Measurements from ENCODE around the gene PRKCQ. TPM values are rescaled to one million over a fixed set of nuclear protein-coding genes. Genes with fewer than 3 reads are reported as not detected.

PRKCQ gene
- total and polyA plus RNA-seq, 2 of the 8 experiments (the other 6 are each of a cell fraction or from before 2014, with no cell fraction given): 9.1 to 22.6 TPM

DNA sequence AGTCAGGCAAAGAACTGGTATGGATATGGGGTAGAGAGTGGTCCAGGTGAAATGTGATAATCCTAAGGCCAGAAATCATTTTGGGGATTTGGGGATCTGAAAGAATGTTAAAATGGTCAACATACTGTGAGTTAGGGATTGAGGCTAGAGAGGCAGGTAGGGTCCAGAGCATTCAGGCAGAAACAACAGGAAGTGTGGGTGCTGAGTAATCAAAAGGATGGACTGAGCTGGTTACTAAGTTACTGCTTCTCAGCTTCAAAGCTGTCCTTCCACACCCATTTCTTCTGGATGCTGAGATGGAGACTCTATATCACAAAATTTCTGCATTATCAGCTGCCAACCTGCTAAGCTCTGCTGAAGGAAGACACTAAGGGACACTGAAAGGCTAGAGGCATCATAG lies 30.6 kb upstream of the PRKCQ start:
- no peaks in the 10 kb centered on the region; a peak in 1 of 8 replicates for H3K36me3 ChIP-seq (ENCODE audit: control insufficient read depth in 2 of 4, insufficient read depth in 4 of 4, low read length in 3 of 4)
- POLR2A ChIA-PET (ENCODE audit: partially characterized antibody): no interaction called here
- TF ChIP-seq TCF12 (IDR thresholded peaks at IDR 0.05; ENCODE audit: low read depth, low read length) (no peak), TAF1 (IDR thresholded peaks at IDR 0.05; ENCODE audit: low read depth, low read length) (no peak), GABPA (IDR thresholded peaks at IDR 0.05; ENCODE audit: borderline replicate concordance, insufficient read depth, low read length) (no peak), GTF2F1 (IDR thresholded peaks at IDR 0.05; ENCODE audit: borderline replicate concordance, low read depth, low read length) (no peak), SRF (IDR thresholded peaks at IDR 0.05; ENCODE audit: low read depth, low read length) (no peak), CTBP2 (IDR thresholded peaks at IDR 0.05; ENCODE audit: borderline replicate concordance, insufficient read depth, insufficient read length, low read length) (no peak), SIRT6 (IDR thresholded peaks at IDR 0.05; ENCODE audit: low read length) (no peak), EGR1 (IDR thresholded peaks at IDR 0.05; ENCODE audit: borderline replicate concordance, low read depth, low read length) (no peak), HDAC6 (IDR thresholded peaks at IDR 0.05; ENCODE audit: low read depth, low read length) (no peak), CHD1 (IDR thresholded peaks at IDR 0.05; ENCODE audit: low read depth, low read length) (no peak)
- TF ChIP-seq, protein P1, sequence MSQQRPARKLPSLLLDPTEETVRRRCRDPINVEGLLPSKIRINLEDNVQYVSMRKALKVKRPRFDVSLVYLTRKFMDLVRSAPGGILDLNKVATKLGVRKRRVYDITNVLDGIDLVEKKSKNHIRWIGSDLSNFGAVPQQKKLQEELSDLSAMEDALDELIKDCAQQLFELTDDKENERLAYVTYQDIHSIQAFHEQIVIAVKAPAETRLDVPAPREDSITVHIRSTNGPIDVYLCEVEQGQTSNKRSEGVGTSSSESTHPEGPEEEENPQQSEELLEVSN (IDR thresholded peaks at IDR 0.05): no peak
- TF ChIP-seq, protein P2, sequence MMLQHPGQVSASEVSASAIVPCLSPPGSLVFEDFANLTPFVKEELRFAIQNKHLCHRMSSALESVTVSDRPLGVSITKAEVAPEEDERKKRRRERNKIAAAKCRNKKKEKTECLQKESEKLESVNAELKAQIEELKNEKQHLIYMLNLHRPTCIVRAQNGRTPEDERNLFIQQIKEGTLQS (IDR thresholded peaks at IDR 0.05; ENCODE audit: insufficient read depth, low read depth, low read length): no peak
- TF ChIP-seq, protein P3, sequence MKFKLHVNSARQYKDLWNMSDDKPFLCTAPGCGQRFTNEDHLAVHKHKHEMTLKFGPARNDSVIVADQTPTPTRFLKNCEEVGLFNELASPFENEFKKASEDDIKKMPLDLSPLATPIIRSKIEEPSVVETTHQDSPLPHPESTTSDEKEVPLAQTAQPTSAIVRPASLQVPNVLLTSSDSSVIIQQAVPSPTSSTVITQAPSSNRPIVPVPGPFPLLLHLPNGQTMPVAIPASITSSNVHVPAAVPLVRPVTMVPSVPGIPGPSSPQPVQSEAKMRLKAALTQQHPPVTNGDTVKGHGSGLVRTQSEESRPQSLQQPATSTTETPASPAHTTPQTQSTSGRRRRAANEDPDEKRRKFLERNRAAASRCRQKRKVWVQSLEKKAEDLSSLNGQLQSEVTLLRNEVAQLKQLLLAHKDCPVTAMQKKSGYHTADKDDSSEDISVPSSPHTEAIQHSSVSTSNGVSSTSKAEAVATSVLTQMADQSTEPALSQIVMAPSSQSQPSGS (IDR thresholded peaks at IDR 0.05; ENCODE audit: low read length): no peak

More for the DNA sequence above, 30.6 kb upstream of the PRKCQ start:
- no peaks in the 10 kb centered on the region for H3K79me1 ChIP-seq (ENCODE audit: low read depth, low read length)
- FAIRE-seq (no peak), DNase-seq (ENCODE audit: low read depth in 1 of 2, low spot score in 2 of 2) (no peak)
- no peaks in the 10 kb centered on the region for H3K23me2 ChIP-seq (ENCODE audit: low read depth, low read length)
- H3K56ac ChIP-seq (replicated peaks; ENCODE audit: insufficient read length, low read depth, low read length): no peak overlapping the region
- no peak overlapping the region for H2AFZ ChIP-seq (ENCODE audit: low read length)
- no peak overlapping the region for H3K4me2 ChIP-seq (ENCODE audit: insufficient read depth in 1 of 2, low read depth in 2 of 2, low read length in 2 of 2)
- no peak overlapping the region for H3K18ac ChIP-seq (ENCODE audit: extremely low read depth, low read length)
- H2BK12ac ChIP-seq (ENCODE audit: low read depth, low read length): no peak overlapping the region
- H2BK20ac ChIP-seq (ENCODE audit: low read length): no peak overlapping the region
- H2BK15ac ChIP-seq (ENCODE audit: low read length): no peak overlapping the region
- CTCF ChIA-PET (ENCODE audit: partially characterized antibody): interaction anchor here (0.9 to 1.6 kb wide), 4 partner anchors 12 to 30 kb away, joined by 3 read pairs; no protein-coding TSS in a partner anchor
- H3K4me1 ChIP-seq (replicated peaks in 1 of 4; ENCODE audit: control insufficient read depth in 3 of 4, insufficient read depth in 4 of 4, low read length in 3 of 4): no peaks in the 10 kb centered on the region
- peaks cover 5 to 6% of the 10 kb centered on the region in 2 experiments; a peak in 3 of 4 replicates for H3K9me3 ChIP-seq (ENCODE audit: insufficient read depth in 2 of 2, low read depth in 1 of 2, low read length in 1 of 2)
- no peak overlapping the region for H3K4ac ChIP-seq (replicated peaks; ENCODE audit: insufficient read length, low read depth, low read length)
- no peaks in the 10 kb centered on the region for H3K27me3 ChIP-seq (replicated peaks in 1 of 4; ENCODE audit: control insufficient read depth in 3 of 4, extremely low read depth in 1 of 4, insufficient read depth in 3 of 4, low read length in 3 of 4)
- no peak overlapping the region for H3K4me3 ChIP-seq (ENCODE audit: extremely low read depth in 1 of 4, insufficient read depth in 2 of 4, low read depth in 3 of 4, low read length in 4 of 4)
- no peak overlapping the region for H3K23ac ChIP-seq (ENCODE audit: insufficient read length)
- H4K8ac ChIP-seq (ENCODE audit: extremely low read depth, insufficient read depth, low read length): no peak overlapping the region
- no peak overlapping the region for H2BK5ac ChIP-seq (ENCODE audit: low read depth, low read length)
- H3K79me2 ChIP-seq (ENCODE audit: control insufficient read depth in 1 of 2, insufficient read depth in 2 of 2, low read length in 2 of 2): no peaks in the 10 kb centered on the region
- H4K91ac ChIP-seq (replicated peaks; ENCODE audit: insufficient read length, low read length): no peak overlapping the region
- H2BK120ac ChIP-seq (replicated peaks; ENCODE audit: low read depth, low read length): no peak overlapping the region
- no peak overlapping the region for H3K9ac ChIP-seq (replicated peaks in 1 of 4; ENCODE audit: extremely low read depth in 1 of 4, low read depth in 3 of 4, low read length in 3 of 4)
- no peak overlapping the region for H4K5ac ChIP-seq (ENCODE audit: insufficient read length, low read depth, low read length)
- no peak overlapping the region for H2AK5ac ChIP-seq (ENCODE audit: low read depth, low read length)
- H3K14ac ChIP-seq (ENCODE audit: insufficient read length): no peak overlapping the region
- H4K20me1 ChIP-seq (replicated peaks in 1 of 2; ENCODE audit: control insufficient read depth in 1 of 2, insufficient read depth in 2 of 2, low read length in 2 of 2): no peaks in the 10 kb centered on the region
- no peak overlapping the region for H3K27ac ChIP-seq (ENCODE audit: low read depth, low read length)
